HEK293 (cell line): Measurements from ENCODE around the gene ABCF2.

Experiments
- CTCF ChIA-PET: fragments of 350-600 bp; formaldehyde crosslinking; extraction: SDS; loops from one replicate; lab custom pipeline; 2021; ENCODE audit warnings: antibody characterized with exemption; lab: Yijun Ruan, JAX
- POLR2A ChIA-PET: fragments of 300-600 bp; formaldehyde crosslinking; extraction: SDS; loops from one replicate; lab custom pipeline; 2020; ENCODE audit warnings: antibody characterized with exemption, inconsistent platforms; lab: Yijun Ruan, JAX
- H3K27ac ChIP-seq: fragments of 200-500 bp; sonication (Bioruptor generic); 2 replicates; pipeline ENCODE4 v1.5.1; 2014; ENCODE audit warnings: low read depth, low read length, control low read depth, inconsistent platforms; ENCODE audit errors: extremely low read depth
- H3K36me3 ChIP-seq, 2 experiments: fragments of 200-500 bp in 1 of 2; sonication (Bioruptor generic) in 1 of 2; 1 replicate in 1 of 2; 2 replicates in 1 of 2; pipeline ENCODE4 v1.5.1; 2014 to 2017; ENCODE audit warnings: inconsistent platforms in 2 of 2, low read length in 2 of 2; ENCODE audit not compliant: control insufficient read depth in 2 of 2, insufficient read depth in 1 of 2
- H3K4me1 ChIP-seq: fragments of 200-500 bp; sonication (Bioruptor generic); 2 replicates; pipeline ENCODE4 v1.5.1; 2014; ENCODE audit warnings: mild to moderate bottlenecking, low read length, inconsistent platforms; ENCODE audit not compliant: control insufficient read depth, insufficient read depth
- H3K4me3 ChIP-seq: 2 replicates; pipeline ENCODE4 v1.5.1; 2011; ENCODE audit warnings: low read depth, mild to moderate bottlenecking, control low read depth, low read length, moderate library complexity
- H3K9me3 ChIP-seq: fragments of 200-500 bp; sonication (Bioruptor generic); 2 replicates; pipeline ENCODE4 v1.5.1; 2014; ENCODE audit warnings: low read depth, low read length, inconsistent platforms; ENCODE audit not compliant: control insufficient read depth, insufficient read depth
- KLF16 ChIP-seq: fragments of 450-650 bp; formaldehyde crosslinking; IDR thresholded peaks from 2 replicates; pipeline ENCODE4 v1.5.1; 2017; ENCODE audit warnings: missing biosample characterization, missing genetic modification characterization
- KLF8 ChIP-seq: fragments of 450-650 bp; formaldehyde crosslinking; IDR thresholded peaks from 2 replicates; pipeline ENCODE4 v1.5.1; 2016; ENCODE audit warnings: missing biosample characterization, missing genetic modification characterization
- KLF9 ChIP-seq: fragments of 450-650 bp; formaldehyde crosslinking; IDR thresholded peaks from 2 replicates; pipeline ENCODE4 v1.5.1; 2016; ENCODE audit warnings: missing biosample characterization, missing genetic modification characterization, low read depth
- OSR2 ChIP-seq: fragments of 450-650 bp; formaldehyde crosslinking; IDR thresholded peaks from 2 replicates; pipeline ENCODE4 v1.5.1; 2016; ENCODE audit warnings: missing biosample characterization, missing genetic modification characterization
- PATZ1 ChIP-seq: fragments of 450-650 bp; formaldehyde crosslinking; IDR thresholded peaks from 2 replicates; pipeline ENCODE4 v1.5.1; 2016; ENCODE audit warnings: missing biosample characterization, missing genetic modification characterization
- SP7 ChIP-seq: fragments of 450-650 bp; formaldehyde crosslinking; IDR thresholded peaks from 2 replicates; pipeline ENCODE4 v1.5.1; 2016; ENCODE audit warnings: missing biosample characterization, missing genetic modification characterization
- ZBTB10 ChIP-seq: fragments of 450-650 bp; formaldehyde crosslinking; IDR thresholded peaks from 2 replicates; pipeline ENCODE4 v1.5.1; 2016; ENCODE audit warnings: missing biosample characterization, missing genetic modification characterization
- ZBTB7A ChIP-seq: fragments of 450-650 bp; formaldehyde crosslinking; IDR thresholded peaks from 2 replicates; pipeline ENCODE4 v1.5.1; 2016; ENCODE audit warnings: low read depth, missing biosample characterization, missing genetic modification characterization
- ZFP41 ChIP-seq: fragments of 450-650 bp; formaldehyde crosslinking; IDR thresholded peaks from 2 replicates; pipeline ENCODE4 v1.5.1; 2016; ENCODE audit warnings: missing biosample characterization, missing genetic modification characterization, borderline replicate concordance
- ZIC2 ChIP-seq: fragments of 450-650 bp; formaldehyde crosslinking; IDR thresholded peaks from 2 replicates; pipeline ENCODE4 v1.5.1; 2016; ENCODE audit warnings: missing biosample characterization, missing genetic modification characterization
- ZNF138 ChIP-seq: fragments of 450-650 bp; formaldehyde crosslinking; IDR thresholded peaks from 2 replicates; pipeline ENCODE4 v1.5.1; 2016; ENCODE audit warnings: missing biosample characterization, missing genetic modification characterization, borderline replicate concordance
- ZNF211 ChIP-seq: fragments of 450-650 bp; formaldehyde crosslinking; IDR thresholded peaks from 2 replicates; pipeline ENCODE4 v1.5.1; 2016; ENCODE audit warnings: low read depth, missing biosample characterization, missing genetic modification characterization
- ZNF266 ChIP-seq: fragments of 450-650 bp; formaldehyde crosslinking; IDR thresholded peaks from 2 replicates; pipeline ENCODE4 v1.5.1; 2016; ENCODE audit warnings: missing biosample characterization, missing genetic modification characterization, low read depth
- ZNF302 ChIP-seq: fragments of 450-650 bp; formaldehyde crosslinking; IDR thresholded peaks from 2 replicates; pipeline ENCODE4 v1.5.1; 2016; ENCODE audit warnings: missing biosample characterization, missing genetic modification characterization, low read depth
- ZNF366 ChIP-seq: fragments of 450-650 bp; formaldehyde crosslinking; conservative IDR thresholded peaks from 2 replicates; pipeline ENCODE4 v1.5.1; 2016; ENCODE audit warnings: missing biosample characterization, missing genetic modification characterization
- ZNF37A ChIP-seq: fragments of 450-650 bp; IDR thresholded peaks from 2 replicates; pipeline ENCODE4 v1.5.1; 2018; ENCODE audit warnings: missing biosample characterization, missing genetic modification characterization
- ZNF426 ChIP-seq: fragments of 450-650 bp; formaldehyde crosslinking; IDR thresholded peaks from 2 replicates; pipeline ENCODE4 v1.5.1; 2017; ENCODE audit warnings: missing biosample characterization, missing genetic modification characterization, mild to moderate bottlenecking, inconsistent platforms, moderate library complexity
- ZNF621 ChIP-seq: fragments of 450-650 bp; formaldehyde crosslinking; IDR thresholded peaks from 2 replicates; pipeline ENCODE4 v1.5.1; 2017; ENCODE audit warnings: missing biosample characterization, missing genetic modification characterization
- ZNF707 ChIP-seq: fragments of 450-650 bp; formaldehyde crosslinking; IDR thresholded peaks from 2 replicates; pipeline ENCODE4 v1.5.1; 2016; ENCODE audit warnings: missing biosample characterization, missing genetic modification characterization
- ZNF837 ChIP-seq: fragments of 450-650 bp; formaldehyde crosslinking; IDR thresholded peaks from 2 replicates; pipeline ENCODE4 v1.5.1; 2016; ENCODE audit warnings: missing biosample characterization, missing genetic modification characterization
- TF ChIP-seq, protein P1 (sequence below): fragments of 450-650 bp; formaldehyde crosslinking; IDR thresholded peaks from 2 replicates; pipeline ENCODE4 v1.5.1; 2016; ENCODE audit warnings: missing biosample characterization, missing genetic modification characterization

Gene ABCF2

DNA sequence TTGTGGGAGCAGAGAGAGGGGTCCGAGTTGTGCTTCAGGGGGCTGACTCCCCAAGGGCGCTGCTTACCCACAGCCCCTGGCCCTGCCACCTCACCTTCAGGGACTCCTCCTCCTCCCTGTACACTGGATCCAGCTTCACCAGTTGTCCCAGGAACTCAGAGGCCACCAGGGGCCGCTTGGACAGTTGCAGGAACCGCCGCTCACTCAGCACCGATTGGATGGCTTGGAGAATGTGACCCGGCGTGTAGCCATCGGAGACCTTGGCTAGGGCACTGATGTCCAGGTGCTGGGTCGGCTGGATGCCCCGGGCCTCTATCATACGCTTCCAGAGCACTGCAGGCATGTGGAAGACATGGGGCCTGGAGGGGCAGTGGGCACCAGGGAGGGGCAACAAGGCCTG, 35.5 kb downstream of the ABCF2 start:
- TF ChIP-seq SP7 (tag by site-specific recombination): no peak
- no peak for TF ChIP-seq KLF9 (tag by site-specific recombination)
- TF ChIP-seq KLF8 (tag by site-specific recombination): no peak
- TF ChIP-seq ZBTB7A (tag by site-specific recombination): no peak
- no peak for TF ChIP-seq ZNF621 (tag by site-specific recombination)
- TF ChIP-seq ZNF366 (tag by site-specific recombination): no peak
- no peak for TF ChIP-seq PATZ1 (tag by site-specific recombination)
- no peak for TF ChIP-seq ZIC2 (tag by site-specific recombination)
- TF ChIP-seq ZNF138 (tag by site-specific recombination): no peak
- TF ChIP-seq ZNF211 (tag by site-specific recombination): no peak
- no peak for TF ChIP-seq ZNF266 (tag by site-specific recombination)
- TF ChIP-seq ZNF37A (tag by site-specific recombination): no peak
- TF ChIP-seq KLF16 (tag by site-specific recombination): no peak
- no peak for TF ChIP-seq ZNF426 (tag by site-specific recombination)
- Histone ChIP-seq H3K4me1 (no peaks in the 10 kb centered on the region), H3K36me3 (no peaks in the 10 kb centered on the region), H3K27ac (no peak overlapping the region), H3K9me3 (no peaks in the 10 kb centered on the region), H3K4me3 (no peak overlapping the region)
- ChIA-PET POLR2A (interaction anchor here (0.5 kb wide), 1 partner anchor 26 kb away, joined by 4 read pairs; no protein-coding TSS in a partner anchor), CTCF (no interaction called here)

- H3K4me1 ChIP-seq: no peaks in the 10 kb centered on the region
- no peaks in the 10 kb centered on the region for H3K36me3 ChIP-seq
- no peaks in the 10 kb centered on the region for H3K9me3 ChIP-seq
- CTCF ChIA-PET: no interaction called here
- TF ChIP-seq ZNF837 (tag by site-specific recombination) (no peak), ZNF302 (tag by site-specific recombination) (no peak), ZFP41 (tag by site-specific recombination) (no peak), ZBTB10 (no peak), ZNF707 (tag by site-specific recombination) (no peak), OSR2 (tag by site-specific recombination) (no peak)
- TF ChIP-seq, protein P1, sequence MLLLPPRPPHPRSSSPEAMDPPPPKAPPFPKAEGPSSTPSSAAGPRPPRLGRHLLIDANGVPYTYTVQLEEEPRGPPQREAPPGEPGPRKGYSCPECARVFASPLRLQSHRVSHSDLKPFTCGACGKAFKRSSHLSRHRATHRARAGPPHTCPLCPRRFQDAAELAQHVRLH (tag by site-specific recombination): no peak
- POLR2A ChIA-PET: no interaction called here
- H3K27ac ChIP-seq: no peak overlapping the region
- H3K4me3 ChIP-seq: no peak overlapping the region
Observed at GRCh38 chr7:151189038-151189437, 38.0 kb downstream of the ABCF2 start.
